NCI-H2029 treated with DMSO at 0.1 percent for 48 hours (cell line): ENCODE data around the gene NFIA.
"Not testable (repeated sequence)": the region's sequence is repeated elsewhere in the genome, so short reads cannot be mapped to it uniquely, and the experiment has no call there.

ENCODE experiments used
- DNase-seq: peaks from one replicate; lab custom pipeline; 2025; lab: John Stamatoyannopoulos, UW

NFIA gene

GRCh38 chr1:61453111-61453961, 371.0 kb downstream of the NFIA start:
- DNase-seq: peak; percentile 91

- no peak for DNase-seq
Measured at GRCh38 chr1:61455400-61455799, 373.0 kb downstream of the NFIA start.

DNA sequence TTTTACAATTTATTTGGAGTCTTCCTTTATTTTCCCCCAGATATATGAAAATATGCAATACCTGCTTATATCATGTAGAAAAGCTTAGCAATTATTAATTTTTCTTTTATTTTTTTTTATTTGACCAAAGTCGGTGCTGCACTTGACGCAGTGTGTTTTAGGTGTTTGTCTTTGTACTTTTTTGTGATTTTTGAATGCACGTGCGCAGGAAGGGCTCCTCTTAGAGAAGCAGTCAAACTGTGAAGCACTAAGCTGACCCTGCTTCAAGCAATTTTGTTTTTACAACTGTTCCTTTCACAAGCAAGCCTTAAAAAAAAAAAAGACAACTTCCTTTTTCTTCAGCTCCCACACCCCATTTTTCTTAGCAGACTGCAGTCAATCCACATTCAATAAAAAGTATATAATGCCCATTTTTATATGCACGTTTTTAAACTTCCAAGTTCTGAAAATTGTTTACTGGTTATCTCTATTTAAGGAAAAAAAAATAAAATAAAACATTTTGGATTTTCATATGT, 375.2 kb downstream of the NFIA start:
- no peak for DNase-seq

DNA sequence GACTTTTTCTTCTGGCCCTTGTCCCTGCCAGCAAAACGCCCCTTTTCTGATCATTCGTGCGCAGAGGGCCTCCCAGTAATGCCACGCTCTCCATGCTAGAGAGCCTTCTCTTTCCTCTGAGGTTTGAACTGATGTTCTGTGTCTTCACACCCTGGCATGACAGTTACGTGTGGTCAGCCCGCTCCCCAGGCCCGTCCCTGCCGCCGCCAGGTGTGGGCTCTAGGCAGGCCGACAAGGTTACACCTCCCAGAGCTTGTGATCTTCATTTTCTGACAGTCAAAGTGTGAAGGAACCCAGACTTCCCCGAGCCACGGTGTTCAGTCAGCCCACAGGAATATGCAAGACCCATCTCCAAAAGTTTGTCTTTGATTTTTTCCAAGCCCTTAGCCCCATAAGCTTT, 377.0 kb downstream of the NFIA start:
- no peak for DNase-seq

GRCh38 chr1:61460191-61460590, 377.8 kb downstream of the NFIA start:
- no peak for DNase-seq

GRCh38 chr1:61461406-61462384, 379.3 kb downstream of the NFIA start:
- DNase-seq: no peak

GRCh38 chr1:61462628-61463027, 380.3 kb downstream of the NFIA start:
- no peak for DNase-seq

GRCh38 chr1:61463220-61463619, 380.9 kb downstream of the NFIA start:
- DNase-seq: no peak

DNA sequence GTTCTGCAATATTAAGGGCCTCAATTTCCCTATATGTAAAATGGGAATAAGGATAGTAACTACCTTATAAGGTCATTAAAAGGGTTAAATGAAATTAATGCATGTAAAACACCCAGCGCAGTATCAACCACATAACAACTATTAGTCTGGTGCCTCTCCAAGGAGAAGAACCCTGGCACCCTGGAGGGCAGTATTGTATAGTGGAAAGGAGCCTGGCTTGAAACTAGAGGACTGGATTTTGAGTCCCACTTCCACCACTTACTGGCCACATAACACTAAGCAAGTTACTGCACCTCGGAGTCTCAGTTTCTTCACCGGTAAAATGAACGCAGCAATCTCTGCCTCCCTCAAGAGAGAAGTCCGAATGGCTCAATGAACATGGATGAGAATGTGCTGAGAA, 385.5 kb downstream of the NFIA start:
- DNase-seq: not testable (repeated sequence)

DNA sequence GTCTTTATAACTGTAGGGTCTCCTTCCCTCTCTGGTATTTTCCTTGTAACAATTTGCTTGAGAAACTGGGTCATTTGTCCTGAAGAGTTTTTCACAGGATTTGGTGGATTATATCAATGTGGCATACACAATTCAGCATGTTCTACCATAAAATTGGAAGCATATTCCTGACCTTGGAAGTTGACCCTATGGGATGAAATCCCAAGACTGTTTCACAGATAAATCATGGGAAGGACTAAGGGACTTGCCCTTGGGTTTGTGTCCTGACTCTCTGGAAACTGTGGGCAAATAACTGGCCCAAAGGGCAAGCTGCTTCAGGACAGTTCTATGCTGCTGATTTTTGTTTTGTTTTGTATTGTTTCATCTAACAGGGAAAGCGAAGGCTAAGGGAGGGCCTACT, 387.0 kb downstream of the NFIA start:
- DNase-seq: no peak

DNA sequence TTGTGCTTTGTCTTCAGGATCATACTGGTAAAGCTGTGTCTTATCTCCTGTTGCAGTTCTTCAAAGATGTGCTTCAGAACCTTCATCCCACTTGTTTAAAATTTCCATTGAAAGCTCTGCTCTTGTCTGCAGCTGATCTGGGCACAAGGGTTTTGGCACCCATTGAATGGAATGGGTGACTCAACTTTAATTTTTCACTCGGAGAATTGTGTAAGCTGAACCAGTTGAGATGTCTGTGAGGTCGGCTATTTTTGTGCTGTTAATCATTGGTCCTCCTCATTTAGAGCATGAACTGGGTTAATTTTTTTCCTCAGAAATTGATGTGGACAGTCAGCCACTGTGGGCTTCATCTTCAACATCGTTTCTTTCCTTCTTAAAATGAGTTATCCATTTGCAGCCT, 390.5 kb downstream of the NFIA start:
- DNase-seq: no peak

DNA sequence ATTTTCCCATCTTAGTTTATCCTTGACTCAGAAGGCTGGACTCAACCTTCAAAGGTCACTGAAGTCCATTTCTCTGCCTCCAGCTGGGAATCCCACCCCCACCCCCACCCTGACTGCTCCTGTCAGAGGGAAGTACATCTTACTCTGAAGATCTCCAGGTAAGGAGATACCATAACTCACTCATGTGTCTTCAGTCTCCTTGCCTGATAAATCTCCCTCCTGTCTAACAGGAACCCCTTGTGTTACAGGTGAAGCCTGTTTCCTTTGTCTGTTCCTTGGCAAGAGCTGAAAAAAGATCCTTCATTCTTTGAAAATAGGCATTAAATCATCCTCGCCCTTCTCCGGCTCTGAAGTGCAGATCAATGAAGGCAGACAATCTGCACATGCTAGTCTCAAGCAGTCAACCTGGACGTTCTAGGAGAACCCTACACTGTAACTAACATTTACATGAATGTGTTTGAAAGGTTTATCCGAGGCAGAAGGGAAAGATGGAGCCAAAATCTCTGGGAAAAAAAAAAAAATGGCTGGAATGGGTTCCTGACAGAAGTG, 392.0 kb downstream of the NFIA start:
- DNase-seq: no peak

DNA sequence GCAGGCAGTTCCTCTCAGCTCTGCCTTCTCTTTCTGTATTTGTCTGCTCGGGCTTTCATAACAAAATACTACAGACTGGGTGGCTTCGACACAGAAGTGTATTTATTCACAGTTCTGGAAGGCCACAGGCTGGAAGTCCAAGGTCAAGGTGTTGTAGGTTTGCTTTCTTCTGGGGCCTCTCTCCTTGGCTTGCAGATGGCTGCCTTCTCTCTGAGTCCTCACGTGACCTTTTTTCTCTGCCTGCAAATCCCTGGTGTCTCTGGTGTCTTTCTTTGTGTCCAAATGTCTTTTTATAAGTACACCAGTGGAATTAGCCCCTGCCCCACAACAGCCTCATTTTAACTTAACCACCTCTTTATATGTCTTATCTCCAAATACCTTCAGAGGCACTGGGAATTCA, 392.6 kb downstream of the NFIA start:
- no peak for DNase-seq

GRCh38 chr1:61477301-61477700, 394.9 kb downstream of the NFIA start:
- DNase-seq: no peak

GRCh38 chr1:61480273-61480935, 398.0 kb downstream of the NFIA start:
- DNase-seq: no peak

GRCh38 chr1:61481315-61481715, 399.0 kb downstream of the NFIA start:
- no peak for DNase-seq

GRCh38 chr1:61482170-61482734, 399.9 kb downstream of the NFIA start:
- no peak for DNase-seq

DNA sequence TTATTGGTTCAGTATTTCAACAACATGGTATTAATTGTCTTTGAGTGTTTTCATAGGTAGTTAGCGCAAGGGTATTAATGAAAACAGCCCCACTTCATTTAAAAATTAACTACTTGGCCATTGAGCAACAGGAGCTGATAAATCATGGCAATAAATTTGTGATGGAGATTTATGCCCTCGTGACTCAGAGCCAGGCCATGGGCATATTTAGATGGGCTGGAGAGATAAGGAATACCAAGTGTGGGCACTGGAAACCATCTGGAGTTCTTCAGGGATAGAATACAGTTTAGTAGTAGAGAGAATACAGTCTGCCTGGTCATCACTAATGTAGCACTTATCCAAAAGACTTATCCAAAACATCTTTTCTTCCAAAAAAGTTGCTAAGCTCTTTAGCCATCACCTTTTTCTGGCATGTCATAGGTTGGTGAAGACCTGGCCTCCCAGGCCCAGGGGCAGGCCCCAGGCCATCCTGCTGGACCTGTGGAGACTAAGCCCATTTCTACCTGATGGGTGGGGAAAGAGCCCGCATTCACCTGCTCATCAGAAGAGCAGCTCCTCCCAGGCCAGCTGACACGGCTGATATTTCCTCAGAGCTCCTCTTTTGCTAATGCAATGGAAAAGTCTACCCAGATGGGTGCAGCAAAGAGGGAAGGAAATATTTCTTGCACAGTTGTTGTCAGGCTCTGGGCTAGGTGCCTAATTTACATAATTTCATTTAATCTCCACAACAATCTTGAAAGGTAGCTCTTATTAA, 404.6 kb downstream of the NFIA start:
- no peak for DNase-seq

DNA sequence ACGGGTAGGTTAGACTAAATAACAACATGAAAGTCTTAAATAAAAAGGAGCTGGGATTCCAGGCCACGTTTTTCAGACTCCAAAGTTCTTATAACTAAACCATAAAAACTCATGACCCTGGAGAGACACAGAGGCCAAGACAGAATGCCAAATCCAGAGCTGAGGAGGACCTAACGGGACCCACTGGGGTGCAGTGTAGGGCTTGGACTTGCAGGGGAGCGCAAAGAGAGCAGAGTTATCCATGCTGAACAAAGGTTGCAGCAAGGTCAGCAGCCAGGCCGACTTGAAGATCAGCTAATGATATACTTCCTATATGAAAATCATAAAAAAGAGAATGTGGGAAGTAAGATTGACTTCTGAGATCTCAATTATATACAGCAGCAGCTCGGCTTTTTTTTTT, 405.4 kb downstream of the NFIA start:
- no peak for DNase-seq

DNA sequence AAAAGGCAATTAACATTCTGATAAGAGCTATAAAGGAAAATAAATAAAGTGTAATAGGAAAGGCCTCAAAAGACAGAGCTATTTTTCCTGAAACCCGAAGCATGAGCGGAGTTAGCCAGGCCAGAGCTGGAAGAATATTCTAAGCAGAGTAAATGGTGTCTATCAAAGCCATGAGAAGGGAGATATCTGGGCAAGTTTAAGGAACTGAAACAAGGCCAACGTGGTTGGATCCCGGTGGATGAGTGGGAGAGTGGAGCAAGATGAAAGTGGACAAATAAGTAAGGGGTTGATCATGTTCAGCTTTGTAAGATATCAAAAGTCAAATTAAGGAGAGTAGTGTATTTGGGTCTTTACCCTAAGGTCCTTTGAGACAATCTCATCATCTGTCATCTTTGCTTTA, 408.6 kb downstream of the NFIA start:
- DNase-seq: no peak

GRCh38 chr1:61491497-61491896, 409.1 kb downstream of the NFIA start:
- DNase-seq: no peak
